GM18526 (cell line): ENCODE data around the gene HPCAL4.

Experiments
- POLR2A ChIP-seq: IDR thresholded peaks from 3 replicates; pipeline ENCODE4 v1.6.1; 2011; ENCODE audit not compliant: insufficient read length; ENCODE audit errors: extremely low read depth

The HPCAL4 gene

DNA sequence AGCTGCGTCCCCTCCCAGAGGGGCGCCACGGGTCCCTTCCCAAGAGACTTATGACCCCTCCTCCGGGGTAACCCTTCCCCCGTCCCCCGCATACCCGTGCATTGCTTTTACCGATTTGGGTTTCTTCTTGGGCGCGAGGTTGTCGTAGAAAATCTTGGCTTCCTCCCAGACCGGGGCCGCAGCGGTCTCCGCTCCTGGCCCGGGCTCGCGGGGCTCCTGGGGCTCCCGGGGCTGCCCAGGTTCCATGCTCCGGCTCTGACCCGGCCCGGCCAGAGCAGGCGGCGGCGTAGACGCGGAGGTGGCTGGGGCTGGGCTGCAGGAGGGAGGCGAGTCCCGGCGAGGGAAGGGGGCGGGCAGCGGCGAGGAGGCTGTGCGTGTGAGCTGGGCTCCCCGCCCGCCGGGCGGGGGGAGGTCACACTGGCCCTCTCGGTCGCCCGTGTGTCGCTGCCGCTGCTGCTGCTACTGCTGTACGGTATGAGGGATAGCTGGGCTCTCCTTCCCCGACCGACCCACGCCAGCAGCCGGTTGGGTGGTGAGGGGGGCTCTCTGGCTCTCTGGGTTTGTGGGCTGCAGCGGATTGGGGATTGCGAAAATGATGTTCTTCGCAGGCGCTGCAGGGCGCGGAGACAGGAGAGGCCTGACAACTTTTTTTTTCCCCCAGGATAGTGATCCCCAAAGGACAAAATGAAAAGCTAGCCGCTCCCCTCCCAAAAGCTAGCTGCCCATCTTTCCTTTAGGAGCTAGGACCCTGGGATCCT, 19.3 kb downstream of the HPCAL4 start, which contains the start of gene NT5C1A:
TSS of gene NT5C1A (minus strand) at position 315 of the 758 bp plus-strand sequence. CDS start at position 246, 69 bp downstream.
- TF ChIP-seq POLR2A: no peak

DNA sequence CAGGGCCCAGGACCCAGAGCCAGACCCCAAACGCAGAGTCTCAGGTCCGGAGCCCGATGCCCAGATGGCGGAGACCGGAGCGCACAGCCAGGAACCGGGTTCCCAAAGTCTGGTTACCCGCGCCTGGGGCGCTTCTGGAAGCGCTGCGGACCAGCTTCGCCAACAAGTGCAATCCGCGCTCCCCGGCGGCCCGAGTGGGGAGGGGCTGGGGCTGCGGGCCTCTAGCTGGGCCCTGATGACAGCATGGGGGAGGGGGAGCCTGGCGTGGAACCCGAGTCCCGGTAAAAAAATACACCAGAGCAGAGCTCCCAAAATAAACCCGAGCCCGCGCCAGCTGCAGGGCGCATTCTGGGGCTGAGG, 19.8 kb downstream of the HPCAL4 start:
- no peak for TF ChIP-seq POLR2A

DNA sequence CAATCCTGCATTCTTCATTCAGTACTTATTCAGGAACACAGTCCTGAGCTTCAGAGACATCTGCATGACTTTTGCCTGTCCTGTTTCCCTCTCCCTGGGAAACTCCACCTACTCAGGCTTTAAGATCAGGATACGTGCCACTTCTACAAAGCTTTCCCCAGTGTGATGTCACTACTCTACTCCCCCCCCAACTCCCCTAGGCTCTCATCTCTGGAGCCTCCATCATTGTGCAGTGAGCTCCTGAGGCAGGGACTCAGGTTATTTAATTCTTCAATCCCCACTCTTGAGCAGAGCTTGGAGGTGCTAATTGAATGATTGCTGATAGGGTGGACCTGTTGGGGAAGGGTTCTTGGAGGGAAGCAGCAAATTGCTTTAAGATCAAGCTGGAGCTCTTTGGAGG, 20.5 kb downstream of the HPCAL4 start:
- TF ChIP-seq POLR2A: no peak

GRCh38 chr1:39668894-39669293, 22.3 kb downstream of the HPCAL4 start:
- no peak for TF ChIP-seq POLR2A

DNA sequence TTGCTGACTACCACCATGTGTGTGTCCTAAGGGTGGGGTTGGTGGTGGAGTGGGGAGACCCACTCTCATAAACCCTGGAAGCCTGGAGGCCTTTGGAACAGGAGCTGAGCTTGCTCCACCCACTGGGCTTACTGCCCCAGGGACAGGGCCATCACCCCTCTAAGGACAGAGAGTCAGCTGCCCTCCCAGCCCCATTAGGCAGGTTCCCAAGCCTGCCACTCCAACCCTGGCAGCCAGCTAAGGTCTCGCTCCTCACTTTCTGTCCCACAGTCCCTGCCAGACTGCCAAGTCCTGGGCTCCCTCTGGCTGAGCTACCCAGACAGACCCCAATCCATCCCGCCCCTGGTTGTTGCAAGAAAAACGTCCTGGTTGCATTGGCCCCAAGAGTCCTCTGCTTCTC, 23.1 kb downstream of the HPCAL4 start:
- TF ChIP-seq POLR2A: no peak

GRCh38 chr1:39666772-39667171, 24.5 kb downstream of the HPCAL4 start:
- no peak for TF ChIP-seq POLR2A

GRCh38 chr1:39663559-39663958, 27.7 kb downstream of the HPCAL4 start:
- TF ChIP-seq POLR2A: no peak

GRCh38 chr1:39662861-39663260, 28.4 kb downstream of the HPCAL4 start:
- no peak for TF ChIP-seq POLR2A

DNA sequence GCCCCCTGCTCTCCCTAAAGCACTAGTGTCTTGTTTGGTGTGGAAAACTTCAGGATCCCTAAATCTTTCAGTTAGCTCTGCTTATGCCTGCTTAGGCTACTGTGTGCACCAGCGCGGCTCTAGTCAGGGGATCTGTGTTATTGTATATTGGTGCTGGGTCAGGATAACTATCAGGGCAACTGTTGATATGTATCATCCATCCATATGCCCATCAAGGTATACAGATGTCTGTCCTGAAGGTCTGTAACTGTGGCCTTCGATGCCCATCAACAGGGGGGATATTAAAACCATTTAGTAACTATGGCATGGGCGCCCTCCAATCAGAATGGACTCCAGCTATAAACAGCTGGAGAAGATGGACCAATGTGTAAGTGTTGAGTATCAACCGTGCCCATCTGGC, 31.7 kb downstream of the HPCAL4 start:
- TF ChIP-seq POLR2A: no peak

DNA sequence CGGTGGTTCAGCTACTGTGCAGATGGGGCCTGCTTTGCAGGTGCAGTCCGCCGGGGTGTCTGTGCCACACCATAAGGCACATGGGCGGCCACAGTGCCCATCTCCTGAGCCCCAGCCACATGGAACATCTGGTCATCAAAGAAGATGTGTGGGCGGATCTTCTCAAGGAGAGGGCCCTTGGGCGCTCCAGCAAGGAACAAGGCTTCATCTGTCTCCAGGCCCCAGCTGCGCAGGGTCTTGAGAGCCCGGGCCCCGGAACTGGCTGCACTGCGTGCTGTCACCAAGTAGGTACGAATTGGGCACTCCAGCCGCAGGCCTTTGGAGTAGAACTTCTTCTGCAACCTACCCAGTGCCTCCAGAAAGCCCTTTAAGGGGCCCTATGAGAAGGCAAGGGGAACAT, 32.1 kb downstream of the HPCAL4 start:
- TF ChIP-seq POLR2A: no peak

DNA sequence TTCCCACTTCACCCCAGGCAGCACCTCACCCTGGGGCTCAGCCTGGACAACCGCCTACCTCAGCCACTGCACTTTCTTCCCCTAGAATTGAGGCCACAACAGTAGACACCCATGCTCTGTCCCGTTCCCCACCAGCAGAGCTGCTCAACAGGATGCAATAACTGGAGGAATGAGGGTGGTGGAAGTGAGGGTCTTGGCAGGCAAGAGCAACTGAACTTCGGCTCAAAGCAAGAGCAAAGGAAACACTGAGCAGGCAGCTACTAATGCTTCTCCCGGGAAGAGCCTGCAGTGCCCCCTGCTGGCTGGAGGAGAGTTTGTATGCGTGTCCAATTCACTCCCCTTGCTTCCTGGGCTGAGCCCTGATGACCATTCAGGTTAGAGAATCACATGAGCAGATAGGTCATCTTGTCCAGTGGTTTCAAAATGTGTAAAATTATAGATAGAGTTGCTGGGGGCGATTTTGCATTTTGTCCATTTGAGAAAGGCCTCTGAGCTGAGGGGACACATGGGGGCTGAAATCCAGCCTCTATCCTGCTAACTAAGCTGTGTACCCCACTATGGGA, 33.2 kb downstream of the HPCAL4 start:
- TF ChIP-seq POLR2A: no peak

DNA sequence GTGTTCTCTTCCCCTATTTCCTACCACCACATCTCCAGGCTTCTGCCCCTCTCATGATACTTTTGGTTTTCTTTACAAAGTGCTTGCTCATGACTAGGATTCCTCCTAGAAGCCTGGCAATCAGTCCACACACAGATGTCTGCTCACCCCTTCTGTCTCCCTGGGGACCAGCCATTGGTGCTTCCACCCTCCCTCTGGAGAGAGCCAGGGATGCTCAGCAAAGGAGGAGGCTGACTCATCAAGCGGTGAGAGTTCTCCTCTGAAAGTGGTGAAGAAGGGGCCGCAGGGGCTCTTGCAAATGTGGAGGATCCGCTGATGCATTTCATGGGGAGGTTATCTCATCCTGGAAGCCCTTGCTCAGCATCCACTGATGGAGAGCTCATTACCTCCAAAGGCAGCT, 33.8 kb downstream of the HPCAL4 start:
- no peak for TF ChIP-seq POLR2A

DNA sequence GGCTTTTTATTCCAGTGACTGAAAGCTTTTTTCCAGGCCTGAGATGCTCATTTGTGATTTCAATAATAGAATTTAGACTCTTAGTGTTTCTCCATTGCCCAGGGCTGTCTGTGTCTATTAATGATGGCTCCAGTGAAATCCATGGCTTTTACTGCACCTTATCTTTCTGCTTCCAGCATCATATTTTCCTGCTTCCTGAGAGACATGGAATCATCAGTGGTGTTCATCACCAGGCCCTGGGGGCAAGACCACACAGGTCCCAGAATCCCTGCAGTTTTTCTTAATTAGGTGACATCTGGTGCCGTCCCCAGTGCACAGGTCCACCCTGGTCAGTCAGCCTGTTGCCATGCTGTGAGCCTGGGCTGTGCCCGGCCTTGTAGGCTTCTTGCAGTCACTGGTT, 34.8 kb downstream of the HPCAL4 start:
- TF ChIP-seq POLR2A: no peak

- TF ChIP-seq POLR2A: no peak
Measured at GRCh38 chr1:39655578-39656268, 35.5 kb downstream of the HPCAL4 start.

- TF ChIP-seq POLR2A: no peak
Measured at GRCh38 chr1:39654291-39654690, 36.9 kb downstream of the HPCAL4 start.

DNA sequence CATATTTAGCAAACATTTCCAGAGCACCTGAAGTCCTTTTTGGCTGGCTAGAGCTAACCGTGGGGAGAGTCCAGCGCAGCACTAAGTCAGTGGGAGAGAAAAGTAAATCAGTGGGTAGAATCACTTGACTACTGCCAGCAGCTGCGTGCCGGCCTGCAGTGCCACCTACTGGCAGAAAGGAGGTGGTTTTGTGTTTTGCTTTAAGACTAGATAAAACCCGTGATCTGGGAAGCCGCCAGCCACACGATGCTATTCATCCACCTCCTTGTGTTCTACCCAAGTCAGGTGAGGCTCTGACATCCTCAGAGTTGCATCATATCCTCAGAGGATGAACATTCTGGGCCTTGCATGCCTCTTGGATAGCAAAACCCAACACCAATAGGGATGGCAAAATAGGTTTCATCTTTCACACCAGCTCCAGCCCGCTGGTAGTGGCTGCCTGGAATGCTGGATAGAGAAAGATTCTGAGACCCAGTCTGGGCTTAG, 37.6 kb downstream of the HPCAL4 start:
- TF ChIP-seq POLR2A: no peak

GRCh38 chr1:39652554-39652953, 38.7 kb downstream of the HPCAL4 start:
- no peak for TF ChIP-seq POLR2A

DNA sequence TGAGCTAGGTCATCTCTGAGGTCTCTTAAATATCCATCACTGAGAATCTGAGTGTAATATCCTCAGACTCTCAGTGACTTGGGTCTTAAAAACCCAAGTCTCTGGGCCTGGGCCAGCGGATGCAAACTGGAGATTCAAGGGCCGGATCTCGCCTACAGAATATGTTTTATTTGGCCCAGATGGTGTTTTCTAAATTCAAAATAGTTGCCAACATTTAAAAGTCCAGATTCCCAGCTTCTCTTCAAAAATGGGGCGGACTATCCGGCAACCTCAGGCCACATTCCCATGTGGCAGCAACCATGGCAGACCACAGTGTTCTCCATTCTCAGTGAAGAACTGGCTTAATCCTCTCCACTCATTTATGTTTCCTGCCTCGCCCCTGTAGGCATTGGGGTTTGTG, 39.1 kb downstream of the HPCAL4 start:
- no peak for TF ChIP-seq POLR2A
